SH-SY5Y (cell line): Measurements from ENCODE around the gene SLC48A1.

Experiments
- GATA2 ChIP-seq: IDR thresholded peaks from 2 replicates; pipeline ENCODE4 v1.6.1; 2011; ENCODE audit warnings: mild to moderate bottlenecking, low read depth, low read length
- GATA3 ChIP-seq: IDR thresholded peaks from 2 replicates; pipeline ENCODE4 v1.6.1; 2011; ENCODE audit warnings: low read depth, mild to moderate bottlenecking, low read length, moderate library complexity

DNA sequence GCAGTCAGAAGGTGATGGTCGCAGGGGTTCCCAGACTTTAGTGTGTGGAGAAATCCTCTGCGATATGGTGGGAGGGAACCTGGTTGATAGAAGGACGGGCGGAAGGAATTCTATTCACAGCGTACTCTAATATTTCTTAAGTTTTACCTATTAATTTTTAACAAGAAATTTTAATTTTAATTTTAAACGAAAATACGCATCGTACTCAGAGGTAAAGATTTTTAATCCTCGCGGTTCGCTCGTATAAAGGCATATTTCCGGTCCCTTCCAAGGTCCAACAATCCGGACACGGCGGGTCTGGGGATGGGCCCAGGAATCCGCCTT, 338 bp upstream of the SLC48A1 start:
- TF ChIP-seq GATA3, result no peak
- TF ChIP-seq GATA2, result no peak
